ENCODE results near the gene CCDC124.

DNA sequence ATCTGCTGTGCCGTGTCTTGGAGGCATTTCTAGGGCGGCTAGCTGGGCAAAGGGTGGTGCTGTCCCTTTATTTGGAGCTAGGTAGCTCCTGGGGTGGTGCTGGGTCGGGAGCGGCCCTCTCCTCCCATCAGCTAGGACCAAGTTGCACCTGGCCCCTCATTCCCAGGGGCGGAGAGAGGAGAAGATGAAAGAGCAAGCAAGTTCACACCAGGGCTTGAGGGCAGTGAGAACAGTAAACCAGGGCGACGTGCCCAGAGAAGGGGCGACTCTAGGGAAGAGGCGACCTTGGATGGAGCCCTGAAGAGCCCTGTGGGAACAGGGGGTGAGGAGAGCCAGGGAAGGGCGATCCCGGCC, 17.1 kb downstream of the CCDC124 start:
- TF ChIP-seq, protein P1, sequence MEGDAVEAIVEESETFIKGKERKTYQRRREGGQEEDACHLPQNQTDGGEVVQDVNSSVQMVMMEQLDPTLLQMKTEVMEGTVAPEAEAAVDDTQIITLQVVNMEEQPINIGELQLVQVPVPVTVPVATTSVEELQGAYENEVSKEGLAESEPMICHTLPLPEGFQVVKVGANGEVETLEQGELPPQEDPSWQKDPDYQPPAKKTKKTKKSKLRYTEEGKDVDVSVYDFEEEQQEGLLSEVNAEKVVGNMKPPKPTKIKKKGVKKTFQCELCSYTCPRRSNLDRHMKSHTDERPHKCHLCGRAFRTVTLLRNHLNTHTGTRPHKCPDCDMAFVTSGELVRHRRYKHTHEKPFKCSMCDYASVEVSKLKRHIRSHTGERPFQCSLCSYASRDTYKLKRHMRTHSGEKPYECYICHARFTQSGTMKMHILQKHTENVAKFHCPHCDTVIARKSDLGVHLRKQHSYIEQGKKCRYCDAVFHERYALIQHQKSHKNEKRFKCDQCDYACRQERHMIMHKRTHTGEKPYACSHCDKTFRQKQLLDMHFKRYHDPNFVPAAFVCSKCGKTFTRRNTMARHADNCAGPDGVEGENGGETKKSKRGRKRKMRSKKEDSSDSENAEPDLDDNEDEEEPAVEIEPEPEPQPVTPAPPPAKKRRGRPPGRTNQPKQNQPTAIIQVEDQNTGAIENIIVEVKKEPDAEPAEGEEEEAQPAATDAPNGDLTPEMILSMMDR (IDR thresholded peaks at IDR 0.05; ENCODE audit: poor library complexity): no peak
- no peak for TF ChIP-seq EZH2 (IDR thresholded peaks at IDR 0.05; ENCODE audit: borderline replicate concordance)
